GM11168 (cell line): ENCODE results near the gene TAF11L3.
"Not testable (repeated sequence)": the region's sequence is repeated elsewhere in the genome, so short reads cannot be mapped to it uniquely, and the experiment has no call there.

Source experiments
- in situ Hi-C: fragments of 300-500 bp; cut with MboI; formaldehyde crosslinking; loops from one replicate; pipeline ENCODE4 v1.12.0; 2022; ENCODE audit warnings: low sequenced_read_pairs; ENCODE audit not compliant: unreplicated experiment

Gene TAF11L3

DNA sequence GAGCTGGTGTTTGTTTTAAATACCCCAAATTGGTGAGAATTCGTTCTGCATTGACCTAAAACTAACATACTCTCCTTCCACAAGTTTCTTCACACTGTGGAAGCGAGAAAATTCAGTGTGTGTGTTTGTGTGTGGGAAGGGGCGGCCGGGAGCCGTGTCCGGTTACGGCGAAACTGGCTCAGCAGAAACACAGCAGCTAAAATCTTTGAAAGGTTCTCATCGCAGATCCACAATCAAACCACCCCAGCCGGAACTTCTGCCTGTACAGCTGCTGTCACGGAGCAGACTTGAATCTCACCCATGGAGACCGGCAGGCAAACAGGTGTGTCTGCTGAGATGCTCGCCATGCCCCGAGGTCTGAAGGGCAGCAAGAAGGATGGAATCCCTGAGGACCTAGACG, at the start of gene TAF11L3:
TAF11L3 (plus strand) TSS at position 301 of the 400 bp plus-strand sequence.
- in situ Hi-C loops, result not testable (repeated sequence)

- in situ Hi-C loops, result no loop called here
These were observed 48.1 kb upstream of the TAF11L3 start for GRCh38 chr5:17470064-17470463.

GRCh38 chr5:17475064-17475463, 43.1 kb upstream of the TAF11L3 start:
- in situ Hi-C loops, result not testable (repeated sequence)

- in situ Hi-C loops, result no loop called here
These were observed 41.1 kb upstream of the TAF11L3 start for GRCh38 chr5:17477043-17477442.

DNA sequence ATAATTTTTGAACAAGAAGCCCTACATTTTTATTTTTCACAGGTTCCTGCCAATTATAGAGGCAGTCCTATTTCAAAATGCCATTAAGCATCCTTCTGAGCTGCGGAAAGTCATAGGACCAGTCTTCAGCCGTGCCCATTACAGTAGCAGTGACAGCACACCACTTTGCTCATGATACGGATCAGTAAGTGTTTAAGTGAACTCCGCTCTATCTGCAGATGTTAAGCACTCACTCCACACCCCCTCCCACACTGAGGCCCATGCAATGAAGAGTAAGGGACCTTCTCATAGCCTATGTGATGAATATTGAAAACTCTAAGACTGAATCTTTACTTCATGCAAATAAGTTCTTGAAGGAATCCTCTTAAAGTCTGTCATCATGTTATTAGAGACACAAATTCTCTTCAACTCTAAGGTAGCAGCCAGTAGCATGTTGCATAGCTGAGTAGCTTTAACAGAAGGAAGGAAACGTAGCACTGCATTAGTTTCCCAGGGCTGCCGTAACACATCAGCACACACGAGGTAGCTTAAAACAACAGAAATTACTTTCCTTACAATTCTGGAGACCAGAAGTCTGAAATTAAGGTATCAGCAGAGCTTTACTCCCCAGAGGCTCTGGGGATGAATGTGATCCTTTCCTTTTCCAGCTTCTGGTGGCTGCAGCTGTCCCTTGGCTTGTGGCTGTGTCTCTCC, 40.4 kb upstream of the TAF11L3 start:
- in situ Hi-C loops, result no loop called here

GRCh38 chr5:17481378-17481777, 36.8 kb upstream of the TAF11L3 start:
- in situ Hi-C loops, result no loop called here

GRCh38 chr5:17482790-17483189, 35.4 kb upstream of the TAF11L3 start:
- in situ Hi-C loops, result no loop called here

DNA sequence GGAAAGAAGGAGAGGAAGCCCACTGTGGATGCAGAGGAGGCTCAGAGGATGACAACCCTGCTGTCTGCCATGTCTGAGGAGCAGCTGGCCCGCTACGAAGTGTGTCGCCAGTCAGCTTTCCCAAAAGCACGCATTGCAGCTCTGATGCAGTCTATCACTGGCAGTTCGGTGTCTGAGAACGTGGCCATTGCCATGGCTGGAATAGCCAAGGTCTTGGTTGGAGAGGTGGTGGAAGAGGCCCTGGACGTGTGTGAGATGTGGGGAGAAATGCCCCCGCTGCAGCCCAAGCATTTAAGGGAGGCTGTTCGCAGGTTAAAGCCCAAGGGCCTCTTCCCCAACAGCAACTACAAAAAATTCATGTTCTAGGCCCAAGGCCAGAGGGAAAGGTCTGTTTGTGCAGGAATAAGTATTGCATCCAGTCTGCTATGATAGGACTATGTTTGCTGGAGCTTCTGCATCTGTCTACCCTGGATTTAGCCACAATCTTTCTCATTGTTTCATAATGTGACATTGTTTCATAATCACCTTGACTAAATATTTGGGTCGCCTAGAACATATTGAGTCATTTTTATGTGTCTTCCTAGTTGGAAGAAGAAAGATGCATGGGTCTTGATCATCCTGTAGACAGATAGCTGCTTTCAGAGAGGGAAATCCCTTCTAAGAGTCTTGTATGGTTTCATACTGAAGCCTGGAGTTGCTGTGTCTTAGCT, 31.5 kb upstream of the TAF11L3 start:
- in situ Hi-C loops, result not testable (repeated sequence)

DNA sequence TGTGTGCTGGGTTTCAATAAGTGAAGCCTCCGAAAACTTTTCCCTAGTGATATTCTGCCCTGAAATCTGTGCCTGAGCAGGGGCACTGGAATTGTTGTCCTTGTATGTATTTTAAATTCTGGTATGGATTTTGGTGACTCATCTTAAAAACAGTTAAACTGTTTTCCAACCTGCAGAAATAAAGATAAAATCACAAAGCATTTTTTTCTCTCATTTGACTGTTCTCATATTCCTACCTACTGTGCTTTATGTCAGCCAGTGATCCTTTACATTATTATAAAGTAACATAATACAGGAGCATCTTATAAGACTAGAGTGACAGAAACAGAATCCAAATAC, 31.0 kb upstream of the TAF11L3 start:
- in situ Hi-C loops, result no loop called here

- in situ Hi-C loops, result not testable (repeated sequence)
These were observed 26.9 kb upstream of the TAF11L3 start for GRCh38 chr5:17491257-17491656.

- in situ Hi-C loops, result no loop called here
These were observed 25.4 kb upstream of the TAF11L3 start for GRCh38 chr5:17492770-17493169.

- in situ Hi-C loops, result no loop called here
These were observed 20.7 kb upstream of the TAF11L3 start for GRCh38 chr5:17497446-17497845.

- in situ Hi-C loops, result not testable (repeated sequence)
These were observed 20.2 kb upstream of the TAF11L3 start, which contains the start of gene TAF11L2 for GRCh38 chr5:17497931-17498330. Gene TAF11L2, plus strand, starts transcription at chr5:17498231.

- in situ Hi-C loops, result no loop called here
These were observed 6.3 kb upstream of the TAF11L3 start for GRCh38 chr5:17511775-17512325.

GRCh38 chr5:17517526-17517925, 641 bp upstream of the TAF11L3 start:
- in situ Hi-C loops, result not testable (repeated sequence)

DNA sequence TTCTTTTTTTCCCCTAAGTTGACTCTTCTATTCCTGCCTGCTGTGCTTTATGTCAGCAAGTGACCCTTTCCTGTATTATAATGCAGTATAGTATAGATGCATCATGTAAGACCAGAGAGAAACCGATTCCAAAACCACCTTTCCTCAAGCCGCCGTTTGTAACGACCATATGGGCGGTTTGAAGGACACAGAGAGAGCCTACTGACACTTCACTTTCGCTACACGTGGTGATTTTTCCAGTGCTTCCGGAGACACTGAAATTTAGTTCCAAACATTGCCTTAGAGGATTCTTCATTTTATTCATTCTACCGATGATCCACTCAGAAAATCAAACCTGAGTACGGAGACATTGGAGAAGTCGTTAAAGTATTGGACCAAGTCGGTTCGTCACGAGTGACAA, 1.3 kb downstream of the TAF11L3 start:
- in situ Hi-C loops, result not testable (repeated sequence)

- in situ Hi-C loops, result loop anchor here (10.0 kb wide), 1 partner anchor 83 kb away; the partner anchor contains the start of gene TAF11L11
These were observed 3.3 kb downstream of the TAF11L3 start, which contains the start of gene TAF11L4 for GRCh38 chr5:17521501-17521900. Gene TAF11L4, plus strand, starts transcription at chr5:17521801.

DNA sequence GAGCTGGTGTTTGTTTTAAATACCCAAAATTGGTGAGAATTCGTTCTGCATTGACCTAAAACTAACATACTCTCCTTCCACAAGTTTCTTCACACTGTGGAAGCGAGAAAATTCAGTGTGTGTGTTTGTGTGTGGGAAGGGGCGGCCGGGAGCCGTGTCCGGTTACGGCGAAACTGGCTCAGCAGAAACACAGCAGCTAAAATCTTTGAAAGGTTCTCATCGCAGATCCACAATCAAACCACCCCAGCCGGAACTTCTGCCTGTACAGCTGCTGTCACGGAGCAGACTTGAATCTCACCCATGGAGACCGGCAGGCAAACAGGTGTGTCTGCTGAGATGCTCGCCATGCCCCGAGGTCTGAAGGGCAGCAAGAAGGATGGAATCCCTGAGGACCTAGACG, 6.8 kb downstream of the TAF11L3 start, which contains the start of gene TAF11L5:
TAF11L5 (plus strand) TSS at position 301 of the 400 bp plus-strand sequence.
- in situ Hi-C loops, result loop anchor here (10.0 kb wide), 1 partner anchor 80 kb away; the partner anchor contains the start of gene TAF11L11

DNA sequence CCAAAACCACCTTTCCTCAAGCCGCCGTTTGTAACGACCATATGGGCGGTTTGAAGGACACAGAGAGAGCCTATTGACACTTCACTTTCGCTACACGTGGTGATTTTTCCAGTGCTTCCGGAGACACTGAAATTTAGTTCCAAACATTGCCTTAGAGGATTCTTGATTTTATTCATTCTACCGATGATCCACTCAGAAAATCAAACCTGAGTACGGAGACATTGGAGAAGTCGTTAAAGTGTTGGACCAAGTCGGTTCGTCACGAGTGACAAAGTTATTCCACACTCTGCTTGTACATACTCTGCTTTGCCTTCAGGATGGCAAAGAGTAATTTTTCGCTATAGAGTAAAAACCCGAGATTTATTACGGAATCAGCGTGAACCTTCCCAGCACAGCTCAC, 8.3 kb downstream of the TAF11L3 start:
- in situ Hi-C loops, result loop anchor here (10.0 kb wide), 1 partner anchor 78 kb away; the partner anchor contains the start of gene TAF11L11

DNA sequence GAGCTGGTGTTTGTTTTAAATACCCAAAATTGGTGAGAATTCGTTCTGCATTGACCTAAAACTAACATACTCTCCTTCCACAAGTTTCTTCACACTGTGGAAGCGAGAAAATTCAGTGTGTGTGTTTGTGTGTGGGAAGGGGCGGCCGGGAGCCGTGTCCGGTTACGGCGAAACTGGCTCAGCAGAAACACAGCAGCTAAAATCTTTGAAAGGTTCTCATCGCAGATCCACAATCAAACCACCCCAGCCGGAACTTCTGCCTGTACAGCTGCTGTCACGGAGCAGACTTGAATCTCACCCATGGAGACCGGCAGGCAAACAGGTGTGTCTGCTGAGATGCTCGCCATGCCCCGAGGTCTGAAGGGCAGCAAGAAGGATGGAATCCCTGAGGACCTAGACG, 10.2 kb downstream of the TAF11L3 start, which contains the start of gene TAF11L6:
TAF11L6 (plus strand) TSS at position 301 of the 400 bp plus-strand sequence.
- in situ Hi-C loops, result loop anchor here (10.0 kb wide), 1 partner anchor 76 kb away; the partner anchor contains the start of gene TAF11L11
